OCI-LY7 (cell line): ENCODE results near the gene ITPRIP. TPM values are rescaled to one million over a fixed set of nuclear protein-coding genes. Genes with fewer than 3 reads are reported as not detected.

Experiments
- BruUV-seq: library from RNA; stranded (reverse); fragments of 400-500 nt; replicated peaks from 2 replicates; lab custom pipeline; 2021; lab: Mats Ljungman, UMichigan
- CTCF ChIA-PET: fragments of 300-600 bp; sonication (Branson Sonifier 250); formaldehyde crosslinking; loops from one replicate; lab custom pipeline; 2022; ENCODE audit warnings: antibody characterized with exemption; ENCODE audit not compliant: unreplicated experiment; lab: Charles Lee
- POLR2A ChIA-PET: fragments of 300-600 bp; sonication (Branson Sonifier 250); formaldehyde crosslinking; loops from one replicate; lab custom pipeline; 2022; ENCODE audit warnings: antibody characterized with exemption; lab: Charles Lee
- DNase-seq: peaks from one replicate; pipeline ENCODE4 v3.0.0-alpha.2; 2015; ENCODE audit warnings: low spot score
- H2AFZ ChIP-seq: fragments of 200-600 bp; sonication (generic), shearing (Covaris generic); 2 replicates; pipeline ENCODE4 v1.6.1; 2014; ENCODE audit warnings: mild to moderate bottlenecking, antibody characterized with exemption, low read length, moderate library complexity
- H3K27ac ChIP-seq: fragments of 200-600 bp; sonication (generic); 2 replicates; pipeline ENCODE4 v1.5.1; 2014; ENCODE audit warnings: mixed run types, low read depth, mild to moderate bottlenecking, moderate library complexity, low read length, inconsistent platforms; ENCODE audit not compliant: poor library complexity, severe bottlenecking
- H3K36me3 ChIP-seq: fragments of 200-600 bp; sonication (generic); 2 replicates; pipeline ENCODE4 v1.6.1; 2014; ENCODE audit warnings: mild to moderate bottlenecking, antibody characterized with exemption, low read length, moderate library complexity, mixed read lengths; ENCODE audit not compliant: insufficient read depth
- H3K4me1 ChIP-seq: fragments of 200-600 bp; sonication (generic); 2 replicates; pipeline ENCODE4 v1.5.1; 2014; ENCODE audit warnings: mild to moderate bottlenecking, low read length; ENCODE audit not compliant: insufficient read depth, poor library complexity, severe bottlenecking
- H3K4me2 ChIP-seq: fragments of 200-600 bp; sonication (generic); 2 replicates; pipeline ENCODE4 v1.6.1; 2014; ENCODE audit warnings: mild to moderate bottlenecking, low read length
- H3K4me3 ChIP-seq: fragments of 200-600 bp; sonication (generic); 2 replicates; pipeline ENCODE4 v1.5.1; 2014; ENCODE audit warnings: mild to moderate bottlenecking, low read depth, low read length; ENCODE audit not compliant: poor library complexity, severe bottlenecking
- H3K79me2 ChIP-seq: fragments of 200-600 bp; sonication (generic); 2 replicates; pipeline ENCODE4 v1.6.1; 2016; ENCODE audit warnings: low read depth, mild to moderate bottlenecking, low read length, moderate library complexity, mixed read lengths; ENCODE audit not compliant: insufficient read depth
- H3K9me2 ChIP-seq: fragments of 200-600 bp; sonication (generic); 2 replicates; pipeline ENCODE4 v1.6.1; 2016; ENCODE audit warnings: mild to moderate bottlenecking, low read length, mixed read lengths; ENCODE audit not compliant: insufficient read depth
- H3K9me3 ChIP-seq: fragments of 200-600 bp; sonication (generic); 2 replicates; pipeline ENCODE4 v1.6.1; 2014; ENCODE audit warnings: mild to moderate bottlenecking, mixed run types, low read length, mixed read lengths
- H4K20me1 ChIP-seq: fragments of 200-600 bp; sonication (generic); 2 replicates; pipeline ENCODE4 v1.6.1; 2014; ENCODE audit warnings: mild to moderate bottlenecking, antibody characterized with exemption, low read length, moderate library complexity, mixed read lengths; ENCODE audit not compliant: insufficient read depth
- CTCF ChIP-seq: fragments of 200-600 bp; sonication (generic); conservative IDR thresholded peaks from 2 replicates; pipeline ENCODE4 v1.5.1; 2014; ENCODE audit warnings: mild to moderate bottlenecking, antibody characterized with exemption, low read length, moderate library complexity, mixed read lengths
- EZH2phosphoT487 ChIP-seq: fragments of 200-600 bp; sonication (generic); IDR thresholded peaks from 2 replicates; pipeline ENCODE4 v1.6.1; 2018; ENCODE audit warnings: low read depth, borderline replicate concordance, mild to moderate bottlenecking, mixed run types, antibody characterized with exemption, low read length, moderate library complexity, mixed read lengths
- intact Hi-C: fragments of 100-400 bp; cut with micrococcal nuclease; formaldehyde crosslinking; loops from one replicate; pipeline ENCODE4 v1.10.0; 2022; ENCODE audit not compliant: unreplicated experiment
- total RNA-seq, 2 experiments: library from RNA; depleted of rRNA in 1 of 2; stranded (reverse); fragments of >200 nt in 1 of 2; shearing (Covaris generic) in 1 of 2; gene quantifications; 2 replicates each; pipeline ENCODE4 v1.2.3, GENCODE V29; 2014 to 2022

ITPRIP gene
- total RNA-seq, 2 experiments from 2014 or later = 6.0 to 18.0 TPM

DNA sequence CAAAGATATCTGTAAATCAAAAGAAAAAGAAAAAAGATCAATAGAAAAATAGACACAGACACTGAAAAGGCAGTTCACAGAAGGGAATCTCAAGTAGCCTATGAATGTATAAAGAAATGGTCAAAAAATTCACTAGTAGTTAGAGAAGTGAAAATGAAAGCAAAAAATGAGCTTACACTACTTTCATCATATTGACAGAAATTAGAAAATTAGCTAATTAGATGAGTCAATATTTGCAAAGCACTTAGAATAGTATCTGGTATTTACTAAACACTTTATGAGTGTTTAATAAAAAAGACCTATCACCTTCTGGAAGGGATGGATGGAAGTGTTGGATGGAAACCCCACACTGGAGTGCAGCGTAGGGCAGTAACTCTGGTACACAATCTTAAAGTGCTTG lies 13.7 kb upstream of the ITPRIP start:
- intact Hi-C loops = loop anchor here (5.0 kb wide), 1 partner anchor 230 kb away; the partner anchor contains the start of gene SFR1
- no peaks in the 10 kb centered on the region for H3K79me2 ChIP-seq
- H3K4me2 ChIP-seq = peak overlapping the region; percentile 77
- peak overlapping the region; percentile 3; the same call in 1 of the 2 replicates for H2AFZ ChIP-seq
- no peaks in the 10 kb centered on the region for H3K9me2 ChIP-seq
- POLR2A ChIA-PET = interaction anchor here (0.6 to 1.0 kb wide), 6 partner anchors 14 to 369 kb away, joined by 3 to 4 read pairs (median 3); partner anchors contain the start of gene ITPRIP
- no peak for DNase-seq
- CTCF ChIA-PET = interaction anchor here (1.8 to 3.5 kb wide), 2 partner anchors 46 to 60 kb away, joined by 8 to 28 read pairs; no protein-coding TSS in a partner anchor
- peak overlapping the region; percentile 68 for H3K4me3 ChIP-seq
- no peak overlapping the region for H3K27ac ChIP-seq
- H3K4me1 ChIP-seq = peaks cover 49% of the 10 kb centered on the region
- BruUV-seq = no TSS peak
- no peaks in the 10 kb centered on the region for H4K20me1 ChIP-seq
- no peaks in the 10 kb centered on the region for H3K36me3 ChIP-seq
- no peak for TF ChIP-seq EZH2phosphoT487
- no peak for TF ChIP-seq CTCF
- H3K9me3 ChIP-seq = no peaks in the 10 kb centered on the region

DNA sequence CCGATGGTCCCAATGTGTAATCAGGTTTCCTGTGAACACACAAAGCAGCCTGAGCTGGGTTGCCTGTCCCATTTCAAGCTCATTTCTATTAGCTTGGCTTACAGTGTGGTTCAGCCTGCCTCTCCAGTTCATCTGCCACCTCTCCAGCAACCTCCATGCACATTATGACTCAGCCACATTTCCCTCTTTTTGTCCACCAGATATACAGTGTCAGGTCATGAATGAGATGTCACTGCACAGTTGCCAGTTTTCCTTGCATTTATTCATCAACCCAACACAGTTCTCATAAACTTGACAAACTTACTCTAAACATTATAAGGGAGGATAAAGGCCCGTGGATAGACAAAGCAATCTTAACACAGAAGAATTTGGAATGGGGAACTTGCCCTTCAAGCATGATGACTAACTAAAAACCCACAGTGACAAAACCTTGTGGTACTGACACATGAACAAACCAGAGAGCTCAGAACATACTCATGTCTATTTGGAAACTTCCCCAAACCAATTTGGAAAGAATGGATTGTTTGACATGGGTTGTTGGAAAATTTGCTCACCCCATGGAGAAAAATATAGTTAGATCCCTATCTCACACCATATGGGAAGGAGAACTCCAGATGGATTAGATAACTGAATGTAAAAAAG lies 12.9 kb upstream of the ITPRIP start:
- H3K9me2 ChIP-seq = no peaks in the 10 kb centered on the region
- H3K4me1 ChIP-seq = peaks cover 53% of the 10 kb centered on the region
- intact Hi-C loops = loop anchor here (5.0 kb wide), 1 partner anchor 229 kb away; the partner anchor contains the start of gene SFR1
- BruUV-seq = no TSS peak
- H4K20me1 ChIP-seq = no peaks in the 10 kb centered on the region
- H3K9me3 ChIP-seq = no peaks in the 10 kb centered on the region
- no peak overlapping the region for H3K4me2 ChIP-seq
- ChIA-PET CTCF (interaction anchor here (1.4 to 3.5 kb wide), 4 partner anchors 45 to 60 kb away, joined by 4 to 28 read pairs (median 6); no protein-coding TSS in a partner anchor), POLR2A (interaction anchor here (0.7 to 1.3 kb wide), 5 partner anchors 29 to 368 kb away, joined by 3 to 4 read pairs (median 4); no protein-coding TSS in a partner anchor)
- no peaks in the 10 kb centered on the region for H3K36me3 ChIP-seq
- no peak overlapping the region for H3K27ac ChIP-seq
- no peak overlapping the region for H2AFZ ChIP-seq
- no peaks in the 10 kb centered on the region for H3K79me2 ChIP-seq
- TF ChIP-seq EZH2phosphoT487 = no peak
- no peak for TF ChIP-seq CTCF
- DNase-seq = no peak
- H3K4me3 ChIP-seq = no peak overlapping the region
